ENCODE results near the gene ETV6.

The ETV6 gene

DNA sequence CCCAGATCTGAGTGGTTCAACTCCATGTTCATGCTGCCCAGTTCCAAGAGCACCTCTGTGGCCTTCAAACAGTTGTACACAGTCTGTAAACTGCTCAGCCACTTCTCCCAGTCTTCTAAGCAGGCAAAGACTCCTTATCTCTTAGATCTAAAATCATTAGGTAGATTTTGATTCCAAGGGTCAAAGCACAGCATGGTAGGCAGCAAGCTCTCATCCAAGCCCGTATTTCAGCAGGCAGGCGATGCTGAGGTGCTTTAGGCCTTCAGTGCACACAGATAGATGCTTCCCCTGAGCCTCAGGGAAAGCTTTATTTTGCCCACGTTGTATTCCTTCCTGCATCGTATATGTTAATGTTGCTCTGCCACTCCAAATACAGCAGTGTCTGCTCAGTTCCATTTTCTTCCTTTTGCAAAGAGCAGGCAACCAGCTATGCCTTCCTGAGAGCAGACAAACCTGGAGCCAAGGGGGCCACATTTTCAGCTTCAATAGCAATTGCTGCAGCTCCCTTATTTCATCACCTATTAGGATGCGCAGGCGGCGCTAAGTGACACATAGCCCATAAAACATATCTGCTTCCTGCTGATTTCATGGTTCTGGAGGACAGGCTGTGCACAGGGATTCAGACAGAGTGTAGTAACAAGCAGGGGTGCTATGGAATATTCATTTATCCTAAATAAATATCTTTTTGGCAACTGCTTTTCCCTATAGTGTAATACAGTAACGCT, 67.5 kb downstream of the ETV6 start:
- no peak for DNase-seq (ENCODE audit: low read depth, low spot score)

DNA sequence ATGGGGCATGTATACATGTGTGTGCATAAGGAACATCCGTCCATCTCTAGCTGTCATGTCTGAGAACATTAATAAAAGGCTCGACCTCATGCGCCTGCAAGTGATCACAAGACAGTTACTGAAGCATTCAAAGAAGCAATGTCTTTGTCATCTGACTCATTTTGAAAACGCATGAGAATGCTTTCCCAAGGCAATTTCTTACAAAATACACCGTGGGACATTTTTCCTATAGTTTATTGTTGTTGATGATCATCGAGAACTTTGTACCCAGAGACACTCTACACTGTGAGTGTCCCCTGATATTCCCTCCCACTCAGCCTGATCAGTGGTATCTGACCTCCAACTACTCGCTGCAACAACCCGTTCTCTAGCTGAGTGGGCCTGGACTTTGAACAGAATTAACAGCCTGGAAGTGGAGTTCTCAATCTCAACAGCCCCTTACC, 68.1 kb downstream of the ETV6 start:
- no peak for DNase-seq (ENCODE audit: low read depth, low spot score)

DNA sequence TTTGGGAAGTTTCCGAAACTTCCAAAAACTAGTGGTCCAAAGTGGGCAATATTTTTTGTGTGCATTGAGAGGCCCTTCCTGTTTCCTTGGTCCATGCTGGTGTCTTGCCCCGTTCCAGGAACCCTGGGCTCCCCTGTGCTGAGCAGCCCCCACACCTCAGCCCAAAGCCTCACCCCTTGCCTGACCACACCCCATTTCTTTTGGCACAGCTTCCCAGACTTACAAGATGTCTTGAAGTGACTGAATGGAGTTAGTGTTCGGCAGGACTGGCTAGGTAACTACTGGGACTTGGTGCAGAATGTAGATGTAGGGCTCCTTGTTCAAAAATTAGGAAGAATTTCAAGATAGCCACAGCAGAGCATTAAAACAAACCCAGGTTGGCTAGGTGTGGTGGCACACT, 68.6 kb downstream of the ETV6 start:
- DNase-seq (ENCODE audit: low read depth, low spot score) = no peak

DNA sequence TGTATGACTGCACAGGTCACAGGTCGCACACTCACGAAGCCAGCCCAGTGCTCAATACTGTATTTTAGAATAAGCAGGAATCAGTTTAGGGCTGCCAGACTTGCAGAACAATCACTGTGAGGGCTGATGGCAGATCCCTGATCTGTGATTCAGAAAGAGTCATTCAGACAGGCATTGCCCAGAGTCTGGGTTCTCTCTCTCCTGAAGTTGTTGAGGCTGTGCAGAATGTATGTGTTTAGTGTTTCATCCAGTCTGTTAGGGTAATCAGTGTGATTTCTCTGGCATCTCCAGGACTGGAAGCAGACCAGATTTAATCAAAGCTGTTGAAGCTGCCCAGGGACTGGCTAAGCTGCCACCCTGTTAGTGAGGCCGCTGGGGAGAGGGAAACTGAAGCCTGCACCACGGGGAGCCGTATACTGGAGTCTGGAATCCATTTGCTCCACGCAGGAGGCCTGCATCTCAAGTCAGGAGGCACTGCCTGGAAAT, 69.3 kb downstream of the ETV6 start:
- peak; percentile 83 for DNase-seq (ENCODE audit: low read depth, low spot score)

DNA sequence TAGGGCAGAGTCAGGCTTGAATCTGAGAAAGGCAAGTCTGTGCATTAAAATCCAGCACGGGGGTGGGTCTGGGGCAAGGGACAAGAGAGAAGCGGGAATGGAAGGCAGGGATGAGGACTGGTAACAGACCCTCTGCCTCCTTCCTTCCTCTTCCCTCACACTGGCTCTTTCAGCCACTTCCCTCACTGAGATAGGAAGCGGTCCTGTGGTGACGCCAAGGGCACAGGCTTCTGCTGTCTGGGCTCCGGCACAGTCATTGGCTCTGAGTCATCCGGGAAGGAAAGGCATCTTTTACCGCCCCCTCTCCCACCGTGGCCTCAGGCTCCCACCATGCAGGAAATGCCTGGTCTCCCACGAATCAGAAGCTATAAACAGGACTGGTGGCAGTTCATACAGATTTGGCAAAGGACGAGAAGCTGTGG, 70.2 kb downstream of the ETV6 start:
- DNase-seq (ENCODE audit: low read depth, low spot score) = peak; percentile 94

DNA sequence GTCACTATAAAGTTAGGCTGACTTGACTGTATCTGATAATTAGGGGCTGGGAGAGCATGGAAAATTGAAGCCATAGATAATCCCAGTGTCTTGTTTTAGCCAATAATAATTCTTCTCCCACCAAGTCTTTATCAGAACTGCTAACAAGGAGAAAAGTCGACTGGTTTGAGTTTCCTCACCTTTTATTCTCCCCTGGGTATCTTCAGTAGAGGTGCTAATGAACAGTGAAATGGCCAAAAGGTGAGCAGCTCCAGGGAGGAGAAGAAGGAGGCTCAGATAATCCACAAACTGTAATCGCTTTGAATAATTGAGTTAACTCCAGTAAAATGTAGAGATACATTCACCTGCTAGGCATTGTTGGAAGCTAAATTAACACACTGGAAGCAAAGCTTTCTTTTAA, 72.6 kb downstream of the ETV6 start:
- DNase-seq (ENCODE audit: low read depth, low spot score) = no peak

DNA sequence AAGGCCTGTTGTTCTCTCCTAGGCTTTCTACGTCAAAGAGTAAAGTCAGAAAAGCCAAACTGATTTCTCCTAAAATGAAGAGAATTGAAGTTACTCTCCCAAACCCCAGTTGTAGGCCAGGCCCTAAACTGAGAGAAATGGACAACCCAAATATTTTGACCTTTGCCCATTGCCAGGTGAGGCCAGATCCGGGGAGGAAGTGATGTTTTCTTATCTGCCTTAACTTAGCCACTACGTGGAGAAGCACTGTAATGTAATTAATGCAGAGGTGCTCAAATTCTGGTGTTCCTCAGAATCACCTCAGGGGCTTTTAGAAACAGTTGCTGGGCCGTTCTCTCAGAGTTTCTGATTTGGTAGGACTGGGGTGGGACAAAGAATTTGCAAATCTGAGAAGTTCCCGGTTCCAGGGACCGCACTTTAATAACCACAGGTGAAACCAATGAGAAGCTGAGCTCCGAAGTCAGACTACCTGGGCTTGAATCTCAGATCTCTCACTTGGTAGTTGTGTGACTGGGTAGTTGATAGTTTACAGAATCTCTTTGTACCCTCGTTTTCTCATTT, 73.2 kb downstream of the ETV6 start:
- DNase-seq (ENCODE audit: low read depth, low spot score) = no peak

DNA sequence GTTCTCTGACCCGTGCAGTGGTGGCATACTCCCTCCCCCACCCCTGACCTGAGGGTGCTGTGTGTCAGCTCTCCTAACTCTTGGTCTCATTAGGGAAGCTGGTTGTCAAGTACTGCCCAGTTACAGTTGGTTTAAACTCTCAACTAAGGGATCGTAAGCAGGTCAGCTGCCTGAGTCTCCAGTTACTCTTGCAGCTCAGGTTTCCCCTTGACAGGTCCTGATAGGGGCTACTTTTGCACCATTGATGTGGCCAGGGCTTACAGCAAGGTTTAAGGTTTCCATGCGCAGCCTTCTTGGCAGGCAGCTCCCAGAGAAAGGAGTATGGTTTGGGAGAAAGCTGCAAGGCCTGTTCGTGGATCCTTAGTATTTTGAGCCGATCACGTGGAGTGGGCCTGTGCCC, 74.5 kb downstream of the ETV6 start:
- peak; percentile 78 for DNase-seq (ENCODE audit: low read depth, low spot score)

DNA sequence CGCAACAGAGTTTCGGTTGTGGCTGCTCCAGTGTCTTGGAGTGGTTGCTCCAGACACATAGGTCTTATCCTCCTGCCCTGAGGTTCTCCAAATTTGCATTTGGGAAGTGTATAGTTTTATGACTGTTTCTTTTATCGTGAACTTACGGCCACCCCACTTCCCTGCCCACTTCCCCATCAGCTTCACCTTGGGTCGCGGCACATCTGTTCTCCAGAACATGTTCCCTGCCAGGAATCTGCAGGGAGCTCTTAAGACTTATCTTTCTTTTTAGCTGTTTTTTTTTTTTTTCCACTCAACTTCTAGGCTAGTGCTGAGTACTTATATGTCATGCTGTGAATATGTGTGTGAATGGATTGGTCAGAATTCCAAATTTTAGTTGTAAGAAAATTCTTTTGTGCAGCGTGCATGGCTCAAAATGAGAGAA, 75.4 kb downstream of the ETV6 start:
- no peak for DNase-seq (ENCODE audit: low read depth, low spot score)

DNA sequence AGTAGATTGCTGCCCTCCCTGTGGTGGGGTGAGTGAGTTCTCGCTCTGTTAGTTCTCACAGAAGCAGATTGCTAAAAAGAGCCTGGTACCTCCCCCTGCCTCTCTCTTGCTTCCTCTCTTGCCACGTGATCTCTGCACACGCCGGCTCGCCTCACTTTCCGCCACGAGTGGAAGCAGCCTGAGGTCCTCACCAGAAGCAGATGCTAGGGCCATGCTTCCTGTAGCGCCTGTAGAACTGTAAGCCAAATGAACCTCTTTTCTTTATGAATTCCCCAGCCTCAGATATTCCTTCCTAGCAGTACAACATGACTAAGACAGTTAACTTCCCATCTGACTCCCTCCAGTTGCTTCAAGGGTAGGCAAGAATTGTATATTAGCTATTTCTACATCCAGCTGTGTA, 76.2 kb downstream of the ETV6 start:
- DNase-seq (ENCODE audit: low read depth, low spot score) = no peak

DNA sequence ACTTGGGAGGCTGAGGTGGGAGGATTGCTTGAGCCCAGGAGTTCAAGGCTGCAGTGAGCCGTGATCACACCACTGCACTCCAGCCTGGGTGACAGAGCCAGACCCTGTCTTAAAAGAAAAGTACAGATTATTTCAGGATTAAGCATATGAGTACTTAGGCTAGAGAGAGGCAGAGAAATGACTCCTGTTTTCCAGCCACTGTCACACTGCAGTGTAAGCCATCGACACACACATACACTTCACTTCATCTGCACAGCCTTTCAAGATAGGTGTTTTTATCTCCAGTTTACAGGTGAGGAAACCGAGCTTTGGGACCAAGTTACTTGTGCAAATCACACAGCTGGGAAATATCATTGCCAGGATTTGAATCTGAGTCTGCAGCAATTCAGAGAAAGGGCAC, 77.2 kb downstream of the ETV6 start:
- no peak for DNase-seq (ENCODE audit: low read depth, low spot score)

DNA sequence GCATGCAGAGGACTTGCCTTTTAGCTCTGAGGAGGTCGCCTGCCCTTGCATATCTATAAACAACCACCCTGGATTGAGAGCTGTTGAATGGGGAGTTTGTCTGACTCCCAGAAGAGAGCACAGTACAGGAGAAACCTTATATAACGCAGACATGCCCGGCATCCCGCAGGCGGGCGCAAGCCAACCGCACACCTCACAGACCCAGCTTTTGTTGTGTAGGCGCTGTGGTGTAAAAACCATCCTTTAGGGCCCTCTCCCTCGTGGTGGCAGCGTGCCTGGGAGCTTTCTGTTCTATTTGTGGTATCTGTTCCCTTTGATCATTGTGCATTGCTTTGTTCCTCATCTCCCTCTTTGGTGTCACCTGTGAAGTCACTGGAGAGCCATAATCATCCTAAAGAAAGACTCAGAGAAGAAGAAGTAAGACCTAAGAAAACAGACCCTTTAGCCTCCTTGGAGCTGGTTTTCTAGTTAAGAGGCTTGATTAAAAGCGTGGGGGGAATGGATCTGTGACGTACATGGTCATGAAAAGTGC, 77.7 kb downstream of the ETV6 start:
- DNase-seq (ENCODE audit: low read depth, low spot score) = peak; percentile 67

DNA sequence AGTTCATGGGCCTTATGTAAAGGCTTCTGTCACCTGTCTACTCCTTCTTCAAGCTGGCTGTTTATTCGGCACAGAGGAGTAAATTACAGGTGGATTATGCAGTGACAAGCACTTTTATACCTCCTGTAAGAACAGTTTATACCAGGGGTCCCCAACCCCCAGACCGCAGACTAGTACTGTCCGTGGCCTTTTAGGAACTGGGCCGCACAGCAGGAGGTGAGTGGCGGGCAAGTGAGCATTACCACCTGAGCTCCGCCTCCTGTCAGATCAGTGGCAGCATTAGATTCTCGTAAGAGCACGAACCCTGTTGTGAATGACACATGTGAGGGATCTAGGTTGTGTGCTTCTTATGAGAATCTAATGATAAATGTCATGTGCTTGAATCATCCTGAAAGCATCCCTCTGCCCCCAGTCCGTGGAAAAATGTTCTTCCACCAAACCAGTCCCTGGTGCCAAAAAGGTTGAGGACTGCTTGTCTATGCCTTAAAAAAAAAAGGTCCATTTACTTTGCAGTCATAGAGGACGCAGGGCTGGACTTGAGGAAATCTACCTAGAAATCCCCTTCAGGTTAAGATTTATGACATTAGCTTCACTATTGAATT, 78.8 kb downstream of the ETV6 start:
- no peak for DNase-seq (ENCODE audit: low read depth, low spot score)

DNA sequence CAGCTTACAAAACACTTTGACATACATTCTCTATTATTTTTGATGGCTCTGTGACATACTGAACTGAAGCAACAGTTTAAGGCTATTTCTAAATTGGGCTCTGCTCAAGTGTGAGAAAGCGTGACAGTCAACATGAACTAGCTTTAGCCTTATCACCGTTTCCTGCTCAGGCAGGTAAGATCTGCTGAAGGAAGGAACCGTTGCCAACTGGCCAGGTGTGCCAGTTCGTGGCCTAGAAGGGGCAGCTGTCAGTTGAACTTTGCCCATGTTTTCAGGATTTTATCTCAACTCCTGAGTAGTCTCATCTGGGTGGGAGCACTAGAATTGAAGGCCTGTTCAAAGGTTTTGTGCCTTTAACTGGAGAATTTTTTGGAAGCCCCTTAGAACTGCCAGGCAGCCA, 79.5 kb downstream of the ETV6 start:
- no peak for DNase-seq (ENCODE audit: low read depth, low spot score)

DNA sequence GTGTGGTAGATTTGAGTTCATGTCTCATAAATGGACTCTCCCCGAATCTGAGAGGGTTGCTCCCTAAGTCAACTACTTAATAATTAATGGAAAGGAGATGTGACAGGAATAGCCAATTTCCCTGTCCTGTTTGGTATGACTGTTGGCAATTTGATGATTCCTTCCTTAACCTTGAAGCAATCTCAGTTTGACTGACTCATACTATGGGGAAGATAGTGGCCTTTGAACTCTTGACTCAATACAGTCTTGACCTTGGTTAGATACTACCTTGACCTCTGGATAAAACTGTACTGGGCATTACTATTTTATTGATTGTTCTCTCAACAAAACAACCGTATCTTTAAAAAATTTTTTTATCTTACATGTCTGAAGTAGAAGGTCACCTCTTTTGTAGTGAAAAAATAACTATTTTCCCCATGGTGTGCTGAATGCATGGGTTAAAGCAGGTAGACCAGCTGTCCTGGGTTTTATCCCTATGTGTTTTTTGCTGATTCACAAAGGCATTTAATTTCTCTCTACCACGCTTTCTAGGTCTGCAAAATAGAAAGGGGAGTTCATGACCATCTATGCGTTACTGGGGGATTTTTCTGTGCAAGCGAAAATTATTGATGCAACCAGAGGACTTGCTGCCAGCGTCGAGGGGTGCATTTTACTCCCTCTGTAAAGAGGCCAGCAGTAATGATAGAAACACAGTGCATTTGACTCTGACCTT, 80.1 kb downstream of the ETV6 start:
- no peak for DNase-seq (ENCODE audit: low read depth, low spot score)

DNA sequence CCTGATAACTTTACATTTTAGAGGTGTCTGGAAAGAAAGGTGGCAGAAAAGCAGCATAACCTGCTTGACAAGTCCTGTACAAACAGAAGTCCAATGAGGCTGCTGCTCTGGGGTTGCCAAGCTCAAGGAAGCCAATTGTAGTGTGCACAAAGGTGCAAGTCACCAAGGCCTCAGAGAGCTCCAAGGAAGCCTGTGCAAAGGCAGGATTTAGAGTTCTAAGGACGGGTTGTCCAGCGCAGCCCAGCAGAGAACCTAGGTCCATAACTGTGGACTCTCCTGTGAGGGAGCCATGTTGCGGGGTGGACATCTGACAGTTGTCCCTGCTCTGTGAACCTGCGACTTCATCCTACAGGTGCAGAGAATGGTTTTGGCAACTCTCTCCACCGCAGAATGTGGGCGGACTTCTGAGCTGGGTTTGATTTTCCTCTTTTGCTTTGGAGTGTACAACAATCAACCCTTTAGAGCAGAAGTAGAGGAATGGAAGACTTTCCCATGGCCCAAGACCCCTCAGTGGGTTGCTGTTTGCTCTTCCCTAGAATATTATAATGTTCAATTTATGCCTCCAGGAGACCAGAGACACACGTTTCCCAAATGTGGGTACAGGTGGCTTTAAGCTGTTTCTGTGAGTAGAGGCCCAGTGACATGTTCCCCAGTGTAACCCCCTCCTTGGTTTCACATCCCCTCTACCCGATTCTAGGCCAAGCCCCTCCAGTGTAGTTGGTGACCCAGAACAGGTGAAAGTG, 81.0 kb downstream of the ETV6 start:
- no peak for DNase-seq (ENCODE audit: low read depth, low spot score)

DNA sequence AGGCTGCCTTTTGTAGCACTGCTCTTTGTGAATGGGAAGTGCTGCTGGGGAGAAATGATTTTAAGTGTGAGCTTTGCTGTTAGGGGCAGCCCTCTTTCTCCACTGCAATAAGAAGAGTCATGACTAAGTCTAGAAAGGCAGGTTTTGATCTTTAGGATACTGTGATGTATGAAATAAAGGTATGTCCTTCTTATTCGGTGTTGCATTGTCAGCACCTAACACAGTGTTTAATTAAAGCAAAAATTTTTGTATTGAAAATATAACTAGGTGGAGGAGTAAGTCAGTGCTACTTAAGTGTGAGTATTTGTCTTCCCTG, 81.5 kb downstream of the ETV6 start:
- no peak for DNase-seq (ENCODE audit: low read depth, low spot score)

DNA sequence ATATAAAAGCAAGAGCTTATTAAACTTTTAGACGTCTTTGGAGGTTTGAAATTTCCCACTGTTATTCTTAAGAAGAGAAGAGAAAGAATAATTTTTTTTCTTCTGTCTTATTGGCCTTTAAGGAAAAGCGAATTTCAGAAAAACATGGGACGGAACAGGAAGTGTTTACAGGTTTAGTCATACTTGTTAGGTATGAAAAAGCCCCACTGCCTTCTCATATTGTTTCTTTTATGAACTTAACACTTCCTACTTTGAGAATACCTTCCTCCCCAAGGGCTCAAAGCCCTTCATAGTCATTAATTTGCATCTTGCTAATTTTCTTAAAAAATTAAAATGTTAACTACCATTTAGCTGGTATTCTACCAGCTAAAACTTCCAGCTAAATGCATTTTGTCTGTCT, 82.0 kb downstream of the ETV6 start:
- peak; percentile 45 for DNase-seq (ENCODE audit: low read depth, low spot score)

DNA sequence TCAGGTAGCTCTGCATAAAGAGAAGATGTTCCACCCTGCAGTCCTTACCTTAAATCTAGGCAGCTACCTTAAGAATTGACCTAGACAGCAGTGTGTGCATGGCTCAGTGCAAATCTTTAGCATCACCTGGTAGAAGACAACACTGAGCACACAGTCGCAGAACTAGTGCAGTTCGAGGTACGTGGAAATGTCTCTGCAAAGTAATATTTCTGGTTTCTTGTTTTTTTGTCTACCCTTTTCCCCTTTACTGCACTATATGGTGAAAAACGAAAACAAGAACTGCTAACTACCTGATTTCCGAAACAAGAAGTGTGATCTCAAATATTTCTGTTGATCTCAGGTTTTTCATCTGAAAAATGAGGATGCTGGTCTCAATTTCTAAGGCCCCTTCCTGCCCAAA, 82.5 kb downstream of the ETV6 start:
- DNase-seq (ENCODE audit: low read depth, low spot score) = no peak

DNA sequence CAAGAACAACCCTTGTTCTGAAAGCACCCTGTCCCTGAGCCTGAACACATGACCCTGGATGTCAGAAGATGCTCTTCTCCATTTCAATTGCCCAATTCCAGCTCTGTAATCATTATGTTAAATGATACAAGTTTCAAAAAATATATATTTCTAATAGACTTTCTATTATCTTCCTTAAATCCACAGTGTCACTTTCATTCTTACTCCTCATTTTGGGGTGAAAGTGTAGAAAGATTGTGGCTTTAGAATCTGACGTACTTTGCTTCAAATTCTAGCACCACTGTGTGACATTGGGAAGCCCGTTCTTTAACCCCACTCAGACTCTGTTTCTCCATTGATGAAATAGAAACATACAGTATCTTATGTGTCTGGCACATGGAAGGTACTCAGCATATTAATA, 83.2 kb downstream of the ETV6 start:
- DNase-seq (ENCODE audit: low read depth, low spot score) = no peak

DNA sequence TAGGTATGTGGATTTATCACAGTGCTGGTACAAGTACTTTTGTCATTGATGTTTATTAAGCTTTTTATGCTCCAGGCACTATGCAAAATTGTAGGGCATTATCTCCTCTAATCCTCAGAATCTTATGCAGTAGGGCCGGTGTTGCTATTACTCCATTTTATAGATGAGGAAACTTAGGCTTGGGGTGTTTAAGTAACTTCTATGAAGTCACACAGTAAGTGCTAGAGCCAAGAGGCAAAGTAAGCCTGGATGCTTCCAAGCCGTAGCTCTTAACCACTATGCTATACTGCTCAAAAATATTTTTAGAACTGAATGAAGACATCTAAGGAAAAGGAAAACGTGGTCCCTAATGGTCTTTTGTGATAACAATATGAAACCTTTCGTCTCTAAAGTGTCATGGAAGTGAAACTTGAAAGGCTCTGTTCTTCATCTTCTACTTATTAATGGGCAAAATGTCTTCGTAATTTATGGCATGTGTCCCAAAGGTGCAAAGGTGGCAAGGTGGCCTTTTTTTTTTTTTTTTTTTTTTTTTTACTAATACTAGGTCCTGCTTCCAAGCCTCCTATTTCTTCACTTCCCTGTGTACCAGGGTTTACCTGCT, 85.2 kb downstream of the ETV6 start:
- DNase-seq (ENCODE audit: low read depth, low spot score) = no peak
